Endothelial cell of umbilical vein (primary cell): ENCODE data around the gene POU6F2.

ENCODE experiments used
- CTCF ChIP-seq, 2 donors: IDR thresholded peaks; 1 replicate in 1 of 2; 2 replicates in 1 of 2; pipeline ENCODE4 v1.5.1; 2011; ENCODE audit warnings: low read length in 2 of 2, mild to moderate bottlenecking in 2 of 2, moderate library complexity in 2 of 2, control low read depth in 1 of 2, inconsistent platforms in 1 of 2, low read depth in 1 of 2; ENCODE audit not compliant: insufficient read depth in 1 of 2; ENCODE audit errors: extremely low read depth in 1 of 2
- EZH2 ChIP-seq: IDR thresholded peaks from 2 replicates; pipeline ENCODE4 v1.6.1; 2012; ENCODE audit warnings: borderline replicate concordance, low read depth, mild to moderate bottlenecking, moderate library complexity, low read length, inconsistent platforms; ENCODE audit not compliant: severe bottlenecking
- POLR2A ChIP-seq: IDR thresholded peaks from 2 replicates; pipeline ENCODE4 v1.6.1; 2012; ENCODE audit warnings: low read depth, mild to moderate bottlenecking, control low read depth, low read length

GRCh38 chr7:39374436-39375040 lies 396.8 kb downstream of the POU6F2 start:
- no peak for TF ChIP-seq POLR2A
- no peak for TF ChIP-seq CTCF (IDR thresholded peaks at IDR 0.05; ENCODE audit: extremely low read depth in 1 of 2, insufficient read depth in 1 of 2, low read depth in 1 of 2, low read length in 2 of 2)
- no peak for TF ChIP-seq EZH2
